Hypothalamus (tissue), 51 donors: ENCODE data around the gene NEK5.

Source experiments
- DNase-seq, 51 donors: peaks; one replicate each; lab custom pipeline; 2025; lab: John Stamatoyannopoulos, UW

The NEK5 gene

GRCh38 chr13:52012512-52012836 lies 116.4 kb downstream of the NEK5 start:
- DNase-seq: no peak

- peak; percentile 81 to 99 (median 97) for DNase-seq
Observed at GRCh38 chr13:52011632-52012511, 117.0 kb downstream of the NEK5 start, which contains the start of gene ALG11. ALG11 (plus strand) TSS chr13:52012398; CDS start chr13:52012419, 21 bp downstream.

DNA sequence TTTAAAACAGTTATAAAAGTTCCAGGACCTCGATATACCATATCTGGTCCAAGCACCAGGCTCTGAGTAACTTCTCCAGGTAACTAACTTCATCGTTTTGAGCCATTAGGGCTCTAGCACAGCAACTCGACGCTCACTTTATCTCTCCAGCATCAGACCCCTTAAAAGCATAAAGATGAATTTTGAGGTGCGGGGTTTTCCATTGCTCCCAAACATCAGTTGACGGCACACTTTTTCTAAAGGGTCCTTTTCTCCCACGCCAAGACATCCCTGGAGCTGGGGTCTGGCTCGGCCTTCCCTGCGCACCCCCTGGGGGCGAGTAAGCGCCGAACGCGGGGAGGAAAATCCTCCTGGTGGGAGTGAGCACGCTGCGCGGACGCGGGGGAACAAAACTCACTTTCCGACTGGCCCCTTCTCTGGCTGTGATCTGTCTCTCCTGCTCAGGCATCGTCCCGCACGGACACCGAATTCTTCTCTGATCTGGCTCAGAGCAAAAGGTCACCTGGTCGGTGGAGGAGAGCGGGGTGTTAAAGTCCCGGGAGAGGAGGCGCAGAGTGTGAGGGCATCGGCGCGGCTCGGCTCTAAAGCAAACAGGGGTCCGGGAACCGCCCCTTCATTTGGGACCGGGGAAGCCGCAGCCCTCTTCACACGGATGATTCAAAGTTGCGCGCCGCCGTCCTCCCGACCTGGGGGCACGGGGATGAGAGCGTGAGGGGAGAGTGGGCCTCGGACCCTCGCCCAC lies 117.8 kb downstream of the NEK5 start, which contains the start of gene ATP7B:
TSS of gene ATP7B (minus strand) at position 561 of the 742 bp plus-strand sequence. CDS start at position 448, 113 bp downstream.
- DNase-seq: peak in 5 of 51 donors; percentile 33 to 45 (median 44)

GRCh38 chr13:52009946-52010345 lies 118.9 kb downstream of the NEK5 start:
- no peak for DNase-seq

DNA sequence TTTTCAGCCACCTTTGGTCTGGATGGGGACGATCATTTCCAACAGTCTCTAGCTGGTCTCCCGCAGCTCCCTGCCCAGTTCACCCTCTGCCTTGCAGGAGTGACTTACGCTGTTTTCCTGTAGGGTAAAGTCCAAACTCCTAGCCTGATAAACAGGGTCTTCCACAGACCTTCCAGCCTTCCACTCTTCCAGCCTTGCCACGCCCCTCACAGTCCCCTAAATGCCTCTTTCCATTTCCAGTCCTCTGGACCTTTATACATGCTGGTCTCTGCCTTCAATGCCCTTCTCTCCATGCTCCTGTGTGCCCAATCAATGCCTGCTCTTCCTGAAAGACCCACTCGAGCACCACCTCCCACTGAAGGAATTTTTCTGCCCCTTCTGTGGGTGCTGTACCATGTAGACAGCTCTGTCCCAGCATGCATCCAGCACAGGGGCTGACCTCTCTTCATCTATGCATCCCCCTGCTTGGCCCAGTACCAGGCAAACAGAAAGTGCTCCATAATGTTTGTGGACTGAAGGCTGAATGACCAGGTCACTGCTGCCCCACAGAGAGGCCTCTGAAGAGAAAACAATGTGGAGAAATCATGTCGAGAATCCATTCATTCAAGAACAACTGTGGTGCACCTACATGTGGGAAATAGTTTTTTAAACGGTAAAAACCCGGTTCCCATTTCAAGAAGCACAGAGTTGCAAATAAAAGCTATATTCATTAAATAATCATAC lies 122.2 kb downstream of the NEK5 start:
- DNase-seq: no peak

DNA sequence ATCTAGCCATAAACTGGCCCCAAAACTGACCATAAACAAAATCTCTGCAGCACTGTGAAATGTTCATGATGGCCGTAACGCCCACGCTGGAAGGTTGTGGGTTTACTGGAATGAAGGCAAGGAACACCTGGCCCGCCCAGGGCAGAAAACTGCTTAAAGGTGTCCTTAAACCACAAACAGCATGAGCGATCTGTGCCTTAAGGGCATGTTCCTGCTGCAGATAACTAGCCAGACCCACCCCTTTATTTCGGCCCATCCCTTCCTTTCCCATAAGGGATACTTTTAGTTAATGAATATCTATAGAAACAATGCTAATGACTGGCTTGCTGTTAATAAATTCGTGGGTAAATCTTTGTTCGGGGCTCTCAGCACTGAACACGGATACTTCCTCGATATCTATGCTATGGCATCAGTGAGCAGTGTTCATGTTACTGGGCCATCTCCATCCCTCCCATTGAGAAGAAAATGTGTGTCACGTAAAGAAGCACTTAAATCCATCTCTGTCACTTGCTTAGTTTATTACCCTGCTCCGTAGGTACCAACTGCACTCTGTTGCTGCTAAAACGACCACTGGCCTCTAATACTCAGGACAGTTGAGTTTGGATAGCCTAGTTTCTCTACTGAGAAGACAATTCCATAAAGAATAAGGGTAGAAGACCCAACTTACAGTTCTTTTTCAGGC lies 122.9 kb downstream of the NEK5 start:
- no peak for DNase-seq

GRCh38 chr13:52004511-52005170 lies 124.2 kb downstream of the NEK5 start:
- DNase-seq: no peak

- no peak for DNase-seq
Observed at GRCh38 chr13:52003541-52003940, 125.3 kb downstream of the NEK5 start.

- no peak for DNase-seq
Observed at GRCh38 chr13:52002361-52002760, 126.5 kb downstream of the NEK5 start.

GRCh38 chr13:52001120-52001731 lies 127.6 kb downstream of the NEK5 start:
- no peak for DNase-seq

GRCh38 chr13:51999921-52000320 lies 129.0 kb downstream of the NEK5 start:
- no peak for DNase-seq

GRCh38 chr13:51999510-51999911 lies 129.4 kb downstream of the NEK5 start:
- peak in 16 of 51 donors; percentile 4 to 52 (median 16) for DNase-seq

DNA sequence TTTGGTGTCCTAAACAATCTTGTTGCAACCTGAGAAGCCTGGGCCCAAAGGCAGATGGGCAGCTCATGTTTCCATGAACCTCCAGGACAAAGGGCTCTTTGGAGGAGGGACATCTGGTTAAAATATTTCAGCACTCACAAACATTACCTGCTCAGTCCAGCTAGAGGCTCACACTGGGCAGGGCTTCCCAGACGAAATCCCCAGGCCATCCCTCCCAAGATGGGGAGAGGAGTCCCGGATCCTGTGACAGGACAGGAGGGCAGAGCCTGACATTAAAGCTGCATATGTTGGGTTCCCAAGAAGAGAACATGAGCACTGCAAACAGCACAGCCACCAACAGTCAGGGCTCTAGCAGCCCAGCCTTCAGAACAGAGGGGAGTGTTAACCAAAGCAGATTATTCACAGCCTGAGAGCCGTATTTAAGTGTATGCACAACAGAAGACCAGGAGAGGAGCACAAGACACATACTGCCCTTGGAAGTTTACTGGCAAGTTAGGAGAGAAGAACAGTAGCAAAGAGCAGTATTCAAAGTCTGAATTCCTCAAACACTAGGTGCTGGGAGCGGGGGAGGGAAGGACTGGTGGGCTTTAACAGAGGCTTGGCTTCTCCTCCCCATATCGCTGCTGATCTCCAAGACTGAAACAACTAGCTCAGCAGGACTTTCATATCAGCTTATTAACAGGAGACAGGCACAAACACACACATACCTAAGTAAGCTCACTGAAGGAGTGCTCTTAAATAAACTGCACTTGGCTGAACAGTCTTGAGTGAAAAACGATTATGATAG lies 130.0 kb downstream of the NEK5 start:
- no peak for DNase-seq

GRCh38 chr13:51997641-51998330 lies 131.1 kb downstream of the NEK5 start:
- no peak for DNase-seq

DNA sequence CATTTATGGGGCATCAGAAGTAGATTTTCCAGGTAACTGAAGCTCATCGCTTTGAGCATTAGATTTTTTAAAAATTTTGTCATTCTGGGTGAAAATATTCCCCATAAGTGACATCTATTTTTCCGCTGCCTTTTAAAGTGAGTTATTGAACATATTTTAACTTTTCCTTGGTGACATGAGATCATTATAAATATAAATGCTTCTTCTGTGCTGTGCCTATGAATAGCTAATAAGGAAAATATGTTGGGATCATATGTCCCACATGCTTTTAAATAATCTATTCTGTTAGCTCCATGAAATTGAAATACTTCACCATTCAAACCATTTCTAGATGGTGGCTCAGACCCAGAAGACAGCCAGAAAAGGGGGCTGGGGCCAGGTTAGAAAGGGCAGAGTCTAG lies 131.7 kb downstream of the NEK5 start:
- no peak for DNase-seq

- DNase-seq: no peak
Observed at GRCh38 chr13:51996641-51997040, 132.2 kb downstream of the NEK5 start.

GRCh38 chr13:51995677-51996551 lies 133.0 kb downstream of the NEK5 start:
- peak in 13 of 51 donors; percentile 2 to 50 (median 19) for DNase-seq
